HG02588 (cell line): ENCODE results near the gene VPS45.
"Not testable (repeated sequence)": the region's sequence is repeated elsewhere in the genome, so short reads cannot be mapped to it uniquely, and the experiment has no call there.

Source experiments
- ATAC-seq: cut with Tn5 transposase; IDR thresholded peaks from one replicate; pipeline ENCODE4 v1.9.1; 2021; ENCODE audit warnings: mild to moderate bottlenecking, moderate library complexity; ENCODE audit not compliant: unreplicated experiment

VPS45 gene

GRCh38 chr1:150185481-150185880 lies 117.9 kb downstream of the VPS45 start:
- no peak for ATAC-seq

- not testable (repeated sequence) for ATAC-seq
These were observed 118.8 kb downstream of the VPS45 start for GRCh38 chr1:150186438-150186788.

- ATAC-seq: no peak
These were observed 119.4 kb downstream of the VPS45 start for GRCh38 chr1:150186789-150187559.

GRCh38 chr1:150187560-150187931 lies 120.0 kb downstream of the VPS45 start:
- no peak for ATAC-seq

- no peak for ATAC-seq
These were observed 124.4 kb downstream of the VPS45 start for GRCh38 chr1:150192012-150192411.

GRCh38 chr1:150194381-150195031 lies 126.9 kb downstream of the VPS45 start:
- no peak for ATAC-seq
